A549 (cell line): Measurements from ENCODE around the gene BDNF. TPM values are rescaled to one million over a fixed set of nuclear protein-coding genes. Genes with fewer than 3 reads are reported as not detected.

ENCODE experiments used
- ATAC-seq, 2 experiments: fragments of 200-7000 bp in 1 of 2; fragments of >200 bp in 1 of 2; cut with Nextera tagmentation in 1 of 2; cut with Tn5 transposase in 1 of 2; 3 replicates each; pipeline versions ENCODE4 v1.8.0 to v1.9.1; 2018 to 2020; ENCODE audit warnings: mild to moderate bottlenecking in 1 of 2, moderate library complexity in 1 of 2
- CTCF ChIA-PET: fragments of 300-600 bp; sonication (Branson Sonifier 250); formaldehyde crosslinking; extraction: SDS; loops from one replicate; lab custom pipeline; 2021; ENCODE audit warnings: antibody characterized with exemption, inconsistent platforms; lab: Yijun Ruan, JAX
- POLR2A ChIA-PET: fragments of 350-600 bp; formaldehyde crosslinking; extraction: SDS; loops from one replicate; lab custom pipeline; 2021; ENCODE audit warnings: antibody characterized with exemption, inconsistent platforms; lab: Yijun Ruan, JAX
- DNase-seq, 2 experiments: peaks; one replicate each; pipeline versions ENCODE4 v3.0.0 to v3.0.0-alpha.2; 2011 to 2016; ENCODE audit warnings: low read depth in 1 of 2, low spot score in 1 of 2
- FAIRE-seq: peaks from 2 replicates; lab custom pipeline; 2011; peaks lifted over from hg19 to GRCh38; lab: Jason Lieb, UNC
- H3K27ac ChIP-seq, 2 experiments: fragments of >200 bp; sonication (Bioruptor Twin); formaldehyde crosslinking; 3 replicates each; pipeline ENCODE4 v1.5.1; 2016 to 2017
- H3K4me1 ChIP-seq: fragments of >200 bp; sonication (Bioruptor Twin); formaldehyde crosslinking; 3 replicates; pipeline ENCODE4 v1.6.1; 2016
- H3K4me2 ChIP-seq: fragments of >200 bp; sonication (Bioruptor Twin); formaldehyde crosslinking; 3 replicates; pipeline ENCODE4 v1.6.1; 2016
- H3K4me3 ChIP-seq: fragments of >200 bp; sonication (Bioruptor Twin); formaldehyde crosslinking; 3 replicates; pipeline ENCODE4 v1.5.1; 2016
- H3K9me3 ChIP-seq: fragments of >200 bp; sonication (Bioruptor Twin); formaldehyde crosslinking; 3 replicates; pipeline ENCODE4 v1.6.1; 2016
- CEBPB ChIP-seq, 2 experiments: fragments of >200 bp in 1 of 2; sonication (Bioruptor Twin) in 1 of 2; formaldehyde crosslinking in 1 of 2; IDR thresholded peaks; 2 replicates each; pipeline ENCODE4 v1.6.1; 2012 to 2016
- CHD4 ChIP-seq: fragments of 200-600 bp; sonication (generic); IDR thresholded peaks from 2 replicates; pipeline ENCODE4 v1.6.1; 2016; ENCODE audit warnings: antibody characterized with exemption, mild to moderate bottlenecking, borderline replicate concordance
- EHF ChIP-seq: fragments of 250-450 bp; sonication (Bioruptor Pico); IDR thresholded peaks from 2 replicates; pipeline ENCODE4 v1.5.0; 2020; ENCODE audit warnings: mild to moderate bottlenecking
- EHMT2 ChIP-seq: fragments of 200-600 bp; sonication (generic); IDR thresholded peaks from 2 replicates; pipeline ENCODE4 v1.6.1; 2016; ENCODE audit warnings: antibody characterized with exemption, low read depth, mild to moderate bottlenecking, moderate library complexity
- EP300 ChIP-seq, 2 experiments: fragments of >200 bp; sonication (Bioruptor Twin); formaldehyde crosslinking; IDR thresholded peaks; 2 replicates in 1 of 2; 3 replicates in 1 of 2; pipeline ENCODE4 v1.6.1; 2016 to 2017
- FOSL2 ChIP-seq, 2 experiments: fragments of 450-650 bp in 1 of 2; fragments of >200 bp in 1 of 2; sonication (Bioruptor Twin) in 1 of 2; formaldehyde crosslinking; IDR thresholded peaks; 2 replicates each; pipeline versions ENCODE4 v1.5.0 to v1.6.1; 2016 to 2020; ENCODE audit warnings: mild to moderate bottlenecking in 1 of 2, moderate library complexity in 1 of 2
- GATA3 ChIP-seq: IDR thresholded peaks from 2 replicates; pipeline ENCODE4 v1.6.1; 2012; ENCODE audit warnings: borderline replicate concordance
- JUN ChIP-seq, 2 experiments: fragments of >200 bp; sonication (Bioruptor Twin); formaldehyde crosslinking; IDR thresholded peaks; 2 replicates in 1 of 2; 3 replicates in 1 of 2; pipeline ENCODE4 v1.6.1; 2016 to 2017
- JUNB ChIP-seq: fragments of >200 bp; sonication (Bioruptor Twin); formaldehyde crosslinking; IDR thresholded peaks from 2 replicates; pipeline ENCODE4 v1.6.1; 2016
- MAZ ChIP-seq: fragments of 150-350 bp; IDR thresholded peaks from 2 replicates; pipeline ENCODE4 v1.6.1; 2014; ENCODE audit warnings: antibody characterized with exemption, low read depth, low read length, borderline replicate concordance
- MYC ChIP-seq: IDR thresholded peaks from 2 replicates; pipeline ENCODE4 v1.6.1; 2012; ENCODE audit warnings: mild to moderate bottlenecking, inconsistent platforms, low read length, improper control_type of control experiment, borderline replicate concordance
- NFE2L2 ChIP-seq: fragments of 150-350 bp; conservative IDR thresholded peaks from 2 replicates; pipeline ENCODE4 v1.6.1; 2014; ENCODE audit warnings: low read length
- NPAS2 ChIP-seq: fragments of 250-450 bp; sonication (Bioruptor Pico); IDR thresholded peaks from 2 replicates; pipeline ENCODE4 v1.8.0; 2022; ENCODE audit warnings: mild to moderate bottlenecking, moderate library complexity, borderline replicate concordance
- POLR2AphosphoS2 ChIP-seq: conservative IDR thresholded peaks from 2 replicates; pipeline ENCODE4 v1.6.1; 2012; ENCODE audit warnings: low read length, improper control_type of control experiment, inconsistent platforms
- RAD21 ChIP-seq, 2 experiments: fragments of >200 bp in 1 of 2; sonication (Bioruptor Twin) in 1 of 2; formaldehyde crosslinking in 1 of 2; IDR thresholded peaks in 1 of 2; conservative IDR thresholded peaks in 1 of 2; 2 replicates in 1 of 2; 3 replicates in 1 of 2; pipeline ENCODE4 v1.6.1; 2012 to 2018; ENCODE audit warnings: inconsistent platforms in 1 of 2
- RCOR1 ChIP-seq: fragments of 150-350 bp; IDR thresholded peaks from 2 replicates; pipeline ENCODE4 v1.6.1; 2014; ENCODE audit warnings: antibody characterized with exemption, low read length, low read depth
- RFX5 ChIP-seq: fragments of 450-650 bp; IDR thresholded peaks from 2 replicates; pipeline ENCODE4 v1.7.1; 2014; ENCODE audit warnings: antibody characterized with exemption, mild to moderate bottlenecking, moderate library complexity
- RNF2 ChIP-seq: fragments of 200-600 bp; sonication (generic); IDR thresholded peaks from 2 replicates; pipeline ENCODE4 v1.6.1; 2016; ENCODE audit warnings: low read depth, mild to moderate bottlenecking, antibody characterized with exemption, moderate library complexity, borderline replicate concordance
- ZC3H11A ChIP-seq: fragments of 450-650 bp; IDR thresholded peaks from 2 replicates; pipeline ENCODE4 v1.6.1; 2014; ENCODE audit warnings: antibody characterized with exemption, mild to moderate bottlenecking
- ZFP36 ChIP-seq: fragments of 450-650 bp; IDR thresholded peaks from 2 replicates; pipeline ENCODE4 v1.6.1; 2014; ENCODE audit warnings: borderline replicate concordance; ENCODE audit not compliant: partially characterized antibody
- ZSCAN20 ChIP-seq: fragments of 250-450 bp; sonication (Bioruptor Pico); IDR thresholded peaks from 2 replicates; pipeline ENCODE4 v1.8.0; 2022; ENCODE audit warnings: mild to moderate bottlenecking, moderate library complexity
- WGBS: methylation state at CpG from one replicate; pipeline ENCODE4 v1.1.6; 2017; ENCODE audit errors: missing lambda C conversion rate; 5-methylcytosine and 5-hydroxymethylcytosine counted together
- polyA plus RNA-seq, 4 experiments: library from polyadenylated mRNA; depleted of rRNA in 3 of 4; stranded (reverse); fragments of >200 nt; fragmentation: RNase III in 1 of 4; extraction: RNeasy Plus Mini Kit Qiagen cat#74134 plus additional on column Dnase treatment in 1 of 4; gene quantifications; 2 replicates in 3 of 4; 3 replicates in 1 of 4; pipeline ENCODE4 v1.2.3, GENCODE V29; 2011 to 2017
- TF ChIP-seq, protein P1 (sequence below): IDR thresholded peaks from 2 replicates; pipeline ENCODE4 v1.6.1; 2012
- TF ChIP-seq, protein P2 (sequence below): fragments of 250-450 bp; sonication (Bioruptor Pico); IDR thresholded peaks from 2 replicates; pipeline ENCODE4 v1.5.0; 2021; ENCODE audit warnings: mild to moderate bottlenecking, moderate library complexity, borderline replicate concordance
- TF ChIP-seq, protein P3 (sequence below): fragments of 250-450 bp; sonication (Bioruptor Pico); IDR thresholded peaks from 2 replicates; pipeline ENCODE4 v1.5.0; 2020; ENCODE audit warnings: low read depth, mild to moderate bottlenecking, moderate library complexity
- TF ChIP-seq, protein P4 (sequence below): IDR thresholded peaks from 2 replicates; pipeline ENCODE4 v1.6.1; 2012; ENCODE audit warnings: low read depth, borderline replicate concordance
- TF ChIP-seq, protein P5 (sequence below): IDR thresholded peaks from 2 replicates; pipeline ENCODE4 v1.6.1; 2012

The BDNF gene
- polyA plus RNA-seq, 2 of the 4 experiments (the other 2 are of a cell fraction): 16.4 to 33.7 TPM

DNA sequence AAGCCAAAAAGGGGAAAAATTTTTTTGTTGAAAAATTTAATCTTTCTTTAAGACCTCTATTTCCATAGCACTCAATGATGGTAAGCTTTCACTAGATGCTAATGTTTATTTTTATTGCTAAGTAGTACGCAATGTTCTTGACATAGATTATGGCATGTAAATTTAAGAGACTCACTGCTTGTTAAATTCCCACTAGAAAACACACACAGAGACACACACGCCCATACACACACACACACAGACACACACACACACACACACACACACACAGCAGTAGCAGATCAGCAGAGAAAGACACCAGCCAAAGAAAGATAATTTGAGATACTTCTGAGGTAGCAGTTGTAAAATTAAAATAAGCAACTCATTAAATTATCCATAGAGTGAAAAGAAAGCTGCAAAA lies 16.0 kb upstream of the BDNF start:
- FAIRE-seq (no peak), ATAC-seq (no peak), DNase-seq (no peak)
- TF ChIP-seq RCOR1 (no peak), POLR2AphosphoS2 (no peak), CEBPB (IDR thresholded peaks at IDR 0.05) (no peak), RNF2 (no peak), EHMT2 (no peak), ZC3H11A (no peak), RAD21 (conservative IDR thresholded peaks at IDR 0.05 in 1 of 2, IDR thresholded peaks at IDR 0.05 in 1 of 2) (no peak), MAZ (no peak), JUNB (no peak), ZSCAN20 (CRISPR knock-in tag) (no peak), CHD4 (no peak)
- TF ChIP-seq, protein P1, sequence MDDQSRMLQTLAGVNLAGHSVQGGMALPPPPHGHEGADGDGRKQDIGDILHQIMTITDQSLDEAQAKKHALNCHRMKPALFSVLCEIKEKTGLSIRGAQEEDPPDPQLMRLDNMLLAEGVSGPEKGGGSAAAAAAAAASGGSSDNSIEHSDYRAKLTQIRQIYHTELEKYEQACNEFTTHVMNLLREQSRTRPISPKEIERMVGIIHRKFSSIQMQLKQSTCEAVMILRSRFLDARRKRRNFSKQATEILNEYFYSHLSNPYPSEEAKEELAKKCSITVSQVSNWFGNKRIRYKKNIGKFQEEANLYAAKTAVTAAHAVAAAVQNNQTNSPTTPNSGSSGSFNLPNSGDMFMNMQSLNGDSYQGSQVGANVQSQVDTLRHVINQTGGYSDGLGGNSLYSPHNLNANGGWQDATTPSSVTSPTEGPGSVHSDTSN: no peak
- TF ChIP-seq, protein P2, sequence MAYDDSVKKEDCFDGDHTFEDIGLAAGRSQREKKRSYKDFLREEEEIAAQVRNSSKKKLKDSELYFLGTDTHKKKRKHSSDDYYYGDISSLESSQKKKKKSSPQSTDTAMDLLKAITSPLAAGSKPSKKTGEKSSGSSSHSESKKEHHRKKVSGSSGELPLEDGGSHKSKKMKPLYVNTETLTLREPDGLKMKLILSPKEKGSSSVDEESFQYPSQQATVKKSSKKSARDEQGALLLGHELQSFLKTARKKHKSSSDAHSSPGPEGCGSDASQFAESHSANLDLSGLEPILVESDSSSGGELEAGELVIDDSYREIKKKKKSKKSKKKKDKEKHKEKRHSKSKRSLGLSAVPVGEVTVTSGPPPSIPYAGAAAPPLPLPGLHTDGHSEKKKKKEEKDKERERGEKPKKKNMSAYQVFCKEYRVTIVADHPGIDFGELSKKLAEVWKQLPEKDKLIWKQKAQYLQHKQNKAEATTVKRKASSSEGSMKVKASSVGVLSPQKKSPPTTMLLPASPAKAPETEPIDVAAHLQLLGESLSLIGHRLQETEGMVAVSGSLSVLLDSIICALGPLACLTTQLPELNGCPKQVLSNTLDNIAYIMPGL (CRISPR knock-in tag): no peak
- TF ChIP-seq, protein P3, sequence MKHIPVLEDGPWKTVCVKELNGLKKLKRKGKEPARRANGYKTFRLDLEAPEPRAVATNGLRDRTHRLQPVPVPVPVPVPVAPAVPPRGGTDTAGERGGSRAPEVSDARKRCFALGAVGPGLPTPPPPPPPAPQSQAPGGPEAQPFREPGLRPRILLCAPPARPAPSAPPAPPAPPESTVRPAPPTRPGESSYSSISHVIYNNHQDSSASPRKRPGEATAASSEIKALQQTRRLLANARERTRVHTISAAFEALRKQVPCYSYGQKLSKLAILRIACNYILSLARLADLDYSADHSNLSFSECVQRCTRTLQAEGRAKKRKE: no peak
- Histone ChIP-seq H3K27ac (no peak overlapping the region), H3K4me3 (no peak overlapping the region), H3K9me3 (no peaks in the 10 kb centered on the region; the same call in 2 of the 3 replicates), H3K4me2 (no peak overlapping the region), H3K4me1 (peaks cover 24% of the 10 kb centered on the region)
- ChIA-PET CTCF (interaction anchor here (0.6 to 7.1 kb wide), 10 partner anchors 10 to 1613 kb away, joined by 3 to 95 read pairs (median 4); partner anchors contain the start of gene BDNF), POLR2A (interaction anchor here (4.8 to 5.7 kb wide), 2 partner anchors 16 to 391 kb away, joined by 48 to 78 read pairs; partner anchors contain the start of genes BDNF, KIF18A and METTL15)
- WGBS: 79% methylated on average over 2 of the region's 2 CpGs

DNA sequence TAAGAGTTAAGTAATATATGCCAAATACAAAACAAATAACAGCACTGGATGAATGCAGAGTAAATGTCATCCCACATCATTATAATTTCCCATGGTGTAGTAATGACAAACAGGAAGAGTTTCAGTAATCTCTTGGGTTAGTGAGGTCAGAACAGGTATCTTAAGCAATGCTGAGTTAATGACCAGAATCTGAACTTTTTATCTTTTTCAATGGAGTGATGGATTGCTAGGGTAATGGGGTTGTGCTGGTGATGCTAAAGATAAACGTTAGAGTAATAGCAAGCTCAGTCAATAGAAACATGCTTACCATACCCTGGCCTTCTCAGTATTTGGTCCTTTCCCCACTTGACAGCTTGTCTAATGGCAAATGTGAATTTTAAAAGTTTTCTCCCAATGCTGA lies 11.5 kb upstream of the BDNF start:
- Histone ChIP-seq H3K4me1 (peaks cover 6% of the 10 kb centered on the region; the same call in 2 of the 3 replicates), H3K4me3 (no peak overlapping the region), H3K9me3 (no peaks in the 10 kb centered on the region), H3K4me2 (no peak overlapping the region), H3K27ac (no peak overlapping the region)
- DNase-seq: no peak
- ChIA-PET POLR2A (interaction anchor here (0.9 kb wide), 1 partner anchor 12 kb away, joined by 3 read pairs; the partner anchor contains the start of gene BDNF), CTCF (interaction anchor here (1.0 to 5.5 kb wide), 2 partner anchors 11 to 1617 kb away, joined by 3 to 37 read pairs; partner anchors contain the start of gene BDNF)
- TF ChIP-seq, protein P4, sequence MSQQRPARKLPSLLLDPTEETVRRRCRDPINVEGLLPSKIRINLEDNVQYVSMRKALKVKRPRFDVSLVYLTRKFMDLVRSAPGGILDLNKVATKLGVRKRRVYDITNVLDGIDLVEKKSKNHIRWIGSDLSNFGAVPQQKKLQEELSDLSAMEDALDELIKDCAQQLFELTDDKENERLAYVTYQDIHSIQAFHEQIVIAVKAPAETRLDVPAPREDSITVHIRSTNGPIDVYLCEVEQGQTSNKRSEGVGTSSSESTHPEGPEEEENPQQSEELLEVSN: no peak
- TF ChIP-seq EHF (no peak), MYC (no peak), NPAS2 (CRISPR knock-in tag) (no peak), JUN (IDR thresholded peaks at IDR 0.05) (no peak), RFX5 (no peak), GATA3 (no peak), ZFP36 (no peak), NFE2L2 (no peak), POLR2AphosphoS2 (no peak), CEBPB (IDR thresholded peaks at IDR 0.05) (no peak), EP300 (IDR thresholded peaks at IDR 0.05) (no peak), RCOR1 (no peak), EHMT2 (no peak), RNF2 (no peak), FOSL2 (IDR thresholded peaks at IDR 0.05) (no peak), FOSL2 (CRISPR knock-in tag; IDR thresholded peaks at IDR 0.05) (no peak)
- TF ChIP-seq, protein P5, sequence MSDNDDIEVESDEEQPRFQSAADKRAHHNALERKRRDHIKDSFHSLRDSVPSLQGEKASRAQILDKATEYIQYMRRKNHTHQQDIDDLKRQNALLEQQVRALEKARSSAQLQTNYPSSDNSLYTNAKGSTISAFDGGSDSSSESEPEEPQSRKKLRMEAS: no peak
- ATAC-seq: no peak
- 3% methylated on average over 1 of the region's 1 CpG for WGBS
- no peak for FAIRE-seq
